Sciatic nerve (tissue), 2 donors: ENCODE results near the gene CCDC191. TPM values are rescaled to one million over a fixed set of nuclear protein-coding genes. Genes with fewer than 3 reads are reported as not detected.

Source experiments
- ATAC-seq: fragments of 200-7000 bp; cut with Tn5 transposase; one replicate; pipeline ENCODE4 v1.9.1; 2020; ENCODE audit warnings: mild to moderate bottlenecking, moderate library complexity
- DNase-seq: peaks from one replicate; pipeline ENCODE4 v3.0.0-alpha.2; 2020; ENCODE audit warnings: low spot score
- intact Hi-C: fragments of 100-400 bp; cut with DNase I; formaldehyde crosslinking; loops from one replicate; pipeline ENCODE4 v1.14.2; 2022
- total RNA-seq: library from RNA; stranded (reverse); fragmentation: NEBNext Ultra II Directional; extraction: Animal tissue kit (Norgen Biotek cat#: 25700); gene quantifications from one replicate; pipeline ENCODE4 v1.2.1, GENCODE V29; 2021
- donor health status: DM: no; HTN: no; CAD: no.
- donor health status: DM: no; HTN: no; CAD: no.

CCDC191 gene, protein sequence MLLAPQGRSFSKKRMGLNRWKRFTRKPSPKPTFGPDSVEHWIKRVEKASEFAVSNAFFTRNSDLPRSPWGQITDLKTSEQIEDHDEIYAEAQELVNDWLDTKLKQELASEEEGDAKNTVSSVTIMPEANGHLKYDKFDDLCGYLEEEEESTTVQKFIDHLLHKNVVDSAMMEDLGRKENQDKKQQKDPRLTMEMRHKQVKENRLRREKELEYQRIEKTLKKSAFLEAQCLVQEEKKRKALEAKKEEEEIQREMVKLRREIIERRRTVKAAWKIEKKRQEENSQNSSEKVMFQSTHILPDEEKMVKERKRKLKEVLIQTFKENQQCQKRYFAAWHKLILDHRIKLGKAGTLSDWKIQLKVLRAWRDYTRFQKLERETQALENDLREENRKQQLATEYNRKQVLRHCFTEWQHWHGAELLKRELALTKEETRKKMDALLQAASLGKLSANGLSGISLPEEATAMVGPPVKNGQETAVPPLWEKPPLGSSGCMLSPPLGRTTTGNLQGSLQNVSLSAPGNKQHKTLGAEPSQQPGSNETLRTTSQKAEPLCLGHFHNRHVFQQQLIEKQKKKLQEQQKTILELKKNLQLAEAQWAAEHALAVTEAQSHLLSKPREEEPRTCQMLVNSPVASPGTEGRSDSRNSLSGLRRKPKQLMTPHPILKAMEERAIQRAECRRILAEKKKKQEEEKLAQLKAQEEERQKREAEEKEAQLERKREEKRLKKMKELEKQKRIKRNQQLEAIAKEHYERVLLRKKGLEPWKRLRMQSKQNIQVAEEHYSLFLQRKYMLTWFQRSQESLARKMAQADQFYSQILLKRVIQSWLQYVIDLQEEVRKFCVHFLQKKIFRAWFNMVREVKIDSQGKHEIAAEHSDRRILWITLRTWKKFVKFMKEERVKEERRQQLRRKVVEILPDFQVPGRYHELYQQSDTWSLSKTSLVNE
- total RNA-seq: 13.9 TPM

DNA sequence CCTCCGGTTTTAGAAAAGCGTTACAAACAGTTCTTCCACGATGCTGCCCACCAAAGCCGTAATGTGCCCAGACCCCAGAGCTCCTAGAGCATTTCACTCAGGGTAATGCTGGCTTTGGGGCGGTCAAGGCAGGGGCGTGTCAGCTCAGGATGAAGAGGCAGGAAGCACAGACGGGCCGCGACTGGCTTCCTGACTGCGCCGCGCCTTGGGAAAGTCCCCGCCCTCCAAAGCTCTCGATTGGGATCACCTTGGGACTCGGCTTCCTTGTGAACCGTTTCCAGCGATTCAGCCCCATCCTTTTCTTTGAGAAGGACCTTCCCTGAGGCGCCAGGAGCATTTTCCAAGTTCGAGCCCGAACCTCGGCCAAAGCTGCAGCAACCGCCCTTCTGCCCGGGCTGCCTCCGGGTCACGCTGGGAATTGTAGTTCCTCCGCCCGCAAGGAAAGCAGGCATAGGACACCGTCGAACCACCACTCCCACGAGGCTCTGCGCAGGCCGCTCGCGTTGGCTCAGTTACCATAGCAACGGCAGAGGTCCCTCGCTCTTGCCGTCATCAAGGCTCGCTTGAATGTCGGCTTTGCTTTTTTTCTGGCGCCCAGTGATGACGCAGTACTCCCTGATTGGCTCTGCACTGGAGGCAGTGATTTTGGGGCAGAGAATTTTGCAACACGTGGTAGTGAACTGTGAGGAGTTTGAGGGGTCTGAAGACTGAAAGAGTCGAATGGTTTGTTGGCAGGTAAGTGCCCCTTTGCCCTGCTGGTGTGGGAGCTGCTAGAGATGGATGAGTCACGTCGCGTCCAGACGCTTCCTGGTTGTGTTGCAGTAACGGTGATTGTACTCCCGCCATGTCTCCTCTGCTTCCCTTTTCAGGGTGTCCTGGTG, at the start of gene CCDC191, which contains the start of gene QTRT2:
CCDC191 (minus strand) TSS at position 397 of the 881 bp plus-strand sequence; CDS start at position 337, 60 bp downstream.
QTRT2 (plus strand) TSS at position 608 of the 881 bp plus-strand sequence. CDS start 8,521 bp downstream, outside the sequence.
- intact Hi-C loops: no loop called here
- DNase-seq (peak; percentile 99), ATAC-seq (peak; percentile 100)

DNA sequence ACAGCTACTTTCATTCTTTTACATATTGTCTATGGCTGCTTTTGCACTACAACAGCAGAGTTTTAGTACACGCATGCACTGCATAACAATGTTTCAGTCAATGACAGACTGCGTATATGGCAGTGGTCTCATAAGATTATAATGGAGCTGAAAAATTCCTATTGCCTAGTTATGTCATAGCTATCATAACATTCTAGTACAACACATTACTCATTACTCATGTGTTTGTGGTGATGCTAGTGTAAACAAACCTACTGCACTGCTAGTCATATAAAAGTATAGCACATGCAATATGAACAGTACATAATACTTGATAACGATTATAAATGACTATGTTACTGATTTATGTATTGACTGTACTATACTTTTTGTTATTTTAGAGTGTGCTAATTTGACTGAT, 48.1 kb upstream of the CCDC191 start:
- no peak for DNase-seq
- intact Hi-C loops: no loop called here

DNA sequence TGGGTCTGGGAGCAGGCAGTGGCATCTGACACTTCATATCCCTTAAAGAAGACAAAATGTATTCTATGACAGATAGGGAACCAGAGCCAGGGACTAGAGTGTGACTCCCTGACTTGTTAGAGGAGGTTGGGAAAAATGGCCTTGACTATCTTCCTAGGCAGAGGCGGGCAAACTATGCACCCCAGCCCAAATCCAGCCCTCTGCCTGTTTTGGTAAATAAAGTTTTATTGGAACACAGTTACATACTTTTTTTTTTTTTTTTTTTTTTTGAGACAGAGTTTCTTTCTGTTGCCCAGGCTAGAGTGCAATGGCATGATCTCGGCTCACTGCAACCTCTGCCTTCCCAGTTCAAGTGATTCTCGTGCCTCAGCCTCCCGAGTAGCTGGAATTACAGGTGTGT, 47.5 kb upstream of the CCDC191 start:
- intact Hi-C loops: no loop called here
- no peak for ATAC-seq

More for the DNA sequence above, 48.1 kb upstream of the CCDC191 start:
- no peak for ATAC-seq

DNA sequence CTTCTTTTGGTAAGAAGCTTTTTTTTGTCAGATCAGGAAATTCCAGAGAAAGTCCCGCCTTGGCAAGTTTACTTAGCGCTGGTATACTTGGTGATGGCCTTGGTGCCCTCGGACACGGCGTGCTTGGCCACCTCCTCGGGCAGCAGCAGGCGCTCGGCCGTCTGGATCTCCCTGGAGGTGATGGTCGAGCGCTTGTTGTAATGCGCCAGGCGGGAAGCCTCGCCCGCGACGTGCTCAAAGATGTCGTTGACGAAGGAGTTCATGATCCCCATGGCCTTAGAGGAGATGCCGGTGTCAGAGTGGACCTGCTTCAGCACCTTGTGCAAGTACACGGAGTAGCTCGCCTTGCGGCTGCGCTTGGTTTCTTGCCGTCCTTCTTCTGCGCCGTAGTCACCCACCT, 46.9 kb upstream of the CCDC191 start:
- intact Hi-C loops: no loop called here
- DNase-seq (no peak), ATAC-seq (no peak)

More for the DNA sequence above, 47.5 kb upstream of the CCDC191 start:
- DNase-seq: no peak

DNA sequence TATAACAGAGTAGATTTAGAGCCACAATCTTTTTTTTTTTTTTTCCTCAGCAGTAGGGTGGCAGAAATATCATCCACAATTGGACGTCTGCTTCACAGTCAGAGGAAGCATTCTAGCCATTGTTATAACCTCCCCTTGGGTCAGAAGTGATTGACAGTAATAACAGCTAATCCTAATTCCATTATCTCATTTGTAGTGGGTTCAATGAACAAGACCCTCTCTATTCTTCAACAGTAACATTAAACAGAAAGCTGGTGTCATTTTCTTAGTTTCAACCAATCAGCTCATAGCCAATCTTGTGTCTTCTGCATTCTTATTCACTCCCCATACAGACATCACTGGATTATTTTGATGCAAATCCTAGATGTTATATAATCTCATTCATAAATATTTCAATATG, 44.8 kb upstream of the CCDC191 start:
- intact Hi-C loops: no loop called here
- DNase-seq (no peak), ATAC-seq (no peak)

DNA sequence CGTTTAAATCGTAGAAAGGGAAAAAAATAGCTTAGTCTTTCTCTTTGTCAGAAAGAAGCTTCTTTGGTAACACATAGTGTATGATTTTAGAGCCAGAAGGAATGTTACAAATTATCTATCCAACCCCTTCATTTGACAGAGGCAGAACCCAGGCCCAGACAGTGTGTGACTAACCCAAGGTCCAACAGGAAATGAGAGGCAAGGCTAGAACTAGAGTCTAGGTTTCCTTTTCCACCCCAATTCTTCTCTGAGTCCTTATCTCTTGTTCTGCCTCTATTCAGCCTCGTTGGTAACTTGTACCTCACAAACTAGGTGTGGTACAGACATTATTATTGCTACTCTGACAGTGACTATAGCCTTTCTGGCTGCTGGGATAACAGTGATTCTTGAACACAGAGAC, 39.5 kb upstream of the CCDC191 start:
- no peak for ATAC-seq
- intact Hi-C loops: no loop called here
- DNase-seq: no peak

DNA sequence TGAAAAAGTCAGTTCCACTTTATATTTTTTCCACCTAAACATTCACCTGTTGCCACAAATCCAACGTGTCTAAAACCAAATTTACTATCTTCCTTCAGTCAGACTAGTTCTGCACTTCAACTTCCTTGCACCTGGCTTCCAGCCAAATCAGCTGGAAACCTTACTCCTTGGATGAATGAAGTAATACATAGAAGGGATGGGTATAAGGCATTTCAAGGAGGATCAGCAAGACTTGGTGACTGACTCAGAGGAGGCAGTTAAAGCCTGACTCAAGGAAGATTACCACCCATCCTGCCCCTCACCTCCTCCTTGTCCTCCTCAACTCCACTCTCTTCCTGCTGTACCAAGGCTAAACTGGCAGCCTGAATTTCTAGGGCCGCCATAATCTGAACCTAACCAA, 37.3 kb upstream of the CCDC191 start:
- intact Hi-C loops: no loop called here
- peak; percentile 52 for ATAC-seq

DNA sequence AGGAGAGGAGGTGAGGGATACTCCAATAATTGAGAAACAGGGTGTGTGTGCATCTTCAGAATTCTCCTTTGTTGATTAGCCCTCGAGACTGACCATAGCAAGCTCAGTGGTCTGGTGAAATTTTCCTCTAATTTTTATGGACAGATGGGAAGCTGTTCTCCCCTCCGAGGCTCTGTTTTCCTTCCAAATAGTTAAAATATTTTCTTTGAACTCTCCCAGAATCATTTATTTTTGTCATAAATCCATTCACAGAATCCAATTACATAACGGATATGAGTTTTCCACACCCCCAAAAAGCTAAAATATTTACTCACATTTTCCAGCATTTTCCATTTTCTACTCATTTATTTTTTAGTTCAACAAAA, 36.7 kb upstream of the CCDC191 start:
- intact Hi-C loops: no loop called here
- DNase-seq (no peak), ATAC-seq (no peak)

More for the DNA sequence above, 37.3 kb upstream of the CCDC191 start:
- peak; percentile 68 for DNase-seq

DNA sequence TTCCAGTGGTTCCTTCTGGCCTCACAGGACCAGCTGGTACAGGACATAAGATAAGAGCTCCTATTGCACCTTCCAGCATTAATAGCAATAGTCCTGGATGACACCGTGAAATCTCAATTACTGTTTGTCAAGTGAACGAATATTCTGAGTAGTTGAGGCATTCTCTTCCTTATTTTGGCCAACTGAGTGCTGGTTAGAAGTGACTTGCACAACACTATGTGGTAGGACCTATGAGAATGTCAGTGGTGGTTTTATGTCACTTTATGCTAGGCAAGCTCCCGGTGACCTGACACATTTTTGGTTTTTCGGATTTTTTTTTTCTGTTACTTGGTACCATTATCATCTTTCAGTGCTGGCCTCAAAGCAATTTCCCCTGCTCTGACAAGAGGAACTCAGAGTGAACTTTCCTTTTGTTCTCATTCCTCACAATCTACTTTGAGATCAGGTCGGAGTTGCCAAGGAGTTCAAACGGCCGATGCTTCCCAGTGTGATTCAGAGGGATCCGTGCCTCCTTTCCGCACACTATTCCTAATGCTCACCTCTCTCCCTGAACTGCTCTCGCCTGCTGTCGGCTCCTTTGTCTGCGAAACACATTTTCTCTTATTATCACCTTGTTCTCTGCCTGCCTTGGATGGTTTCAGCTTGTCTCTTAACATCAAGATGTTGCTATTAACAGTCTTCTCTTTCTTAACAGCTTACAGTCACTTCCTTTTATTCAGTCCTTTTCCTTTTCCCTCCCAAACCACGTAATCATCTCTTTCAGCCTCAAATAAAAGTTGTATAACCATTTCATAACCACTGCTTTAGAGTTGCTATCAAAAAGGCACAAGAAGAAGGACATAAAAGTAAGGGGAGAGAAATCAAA, 36.1 kb upstream of the CCDC191 start:
- ATAC-seq (peak; percentile 39), DNase-seq (no peak)
- intact Hi-C loops: no loop called here

DNA sequence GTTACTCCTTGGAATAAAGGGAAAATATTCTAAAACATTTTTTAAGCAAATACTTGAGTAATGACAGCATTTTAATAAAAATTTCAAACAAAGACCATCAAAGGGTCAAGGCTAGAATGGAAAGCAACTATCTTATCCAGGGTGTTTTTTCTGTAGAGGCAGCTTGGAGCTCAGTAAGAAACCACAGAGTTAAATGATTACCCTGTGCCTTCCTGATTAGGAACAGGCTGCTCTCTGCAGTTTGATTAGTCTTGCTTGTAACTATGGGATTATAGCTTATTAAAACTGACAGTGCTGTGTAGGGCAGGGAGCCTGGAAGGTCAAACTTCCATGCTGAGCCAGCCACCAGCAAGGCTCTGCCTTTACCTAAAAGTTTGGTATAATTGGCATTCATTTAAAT, 33.3 kb upstream of the CCDC191 start:
- no peak for ATAC-seq
- no peak for DNase-seq
- intact Hi-C loops: no loop called here

DNA sequence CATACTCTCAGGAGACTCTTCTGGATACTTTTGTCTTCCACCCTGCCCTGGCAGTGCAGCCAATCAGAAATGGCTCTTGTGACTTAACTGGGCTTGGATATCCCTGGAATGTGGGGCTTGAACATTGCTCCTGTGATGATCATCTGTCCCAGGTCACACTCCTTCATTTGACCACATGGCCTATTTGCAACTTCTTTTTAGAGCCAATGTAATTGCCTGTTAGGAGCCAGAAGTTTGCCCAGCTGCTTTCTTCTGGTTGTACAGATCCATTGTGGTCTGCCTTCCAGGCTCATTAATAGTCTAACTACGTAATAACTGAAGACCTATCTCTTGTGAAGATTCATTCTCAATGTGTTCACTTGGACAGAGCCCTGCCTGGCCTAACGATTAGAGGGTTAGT, 30.0 kb upstream of the CCDC191 start:
- ATAC-seq (no peak), DNase-seq (no peak)
- intact Hi-C loops: no loop called here

DNA sequence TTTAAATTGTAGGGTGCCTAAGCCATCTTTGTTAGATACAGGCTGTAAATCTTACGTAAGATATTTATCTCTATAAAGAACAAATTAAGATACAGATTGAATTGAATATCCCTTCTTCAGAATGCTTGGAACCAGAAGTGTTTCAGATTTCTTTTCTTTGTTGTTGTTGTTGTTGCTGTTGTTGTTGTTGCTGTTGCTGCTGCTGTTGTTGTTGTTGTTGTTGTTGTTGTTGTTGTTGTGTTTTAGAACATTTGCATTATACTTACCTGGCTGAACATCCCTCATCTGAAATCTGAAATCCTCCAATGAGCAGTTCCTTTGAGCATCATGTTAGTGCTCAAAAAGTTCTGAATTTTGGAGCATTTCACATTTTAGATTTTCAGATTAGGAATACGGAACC, 26.8 kb upstream of the CCDC191 start:
- no peak for ATAC-seq
- intact Hi-C loops: no loop called here
- no peak for DNase-seq

DNA sequence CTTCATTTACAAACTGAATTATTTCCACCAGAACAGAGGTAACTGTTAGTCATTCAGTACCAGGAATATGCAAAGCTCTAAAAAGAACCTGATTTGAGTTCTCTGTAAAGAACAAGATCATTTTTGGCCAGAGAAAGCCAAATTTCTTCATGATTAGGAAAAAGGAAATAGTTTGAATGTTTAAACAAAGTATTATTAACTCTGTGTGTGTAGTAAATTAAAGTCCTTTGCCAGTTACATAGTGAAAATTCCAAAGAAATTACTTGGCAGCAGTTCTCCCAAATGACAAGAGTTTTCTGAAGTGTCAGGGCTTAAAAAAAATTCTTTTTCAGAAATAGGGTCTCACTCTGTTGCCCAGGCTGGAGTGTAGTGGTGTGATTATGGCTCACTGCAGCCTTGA, 24.7 kb upstream of the CCDC191 start:
- no peak for ATAC-seq
- intact Hi-C loops: no loop called here
- DNase-seq: no peak

DNA sequence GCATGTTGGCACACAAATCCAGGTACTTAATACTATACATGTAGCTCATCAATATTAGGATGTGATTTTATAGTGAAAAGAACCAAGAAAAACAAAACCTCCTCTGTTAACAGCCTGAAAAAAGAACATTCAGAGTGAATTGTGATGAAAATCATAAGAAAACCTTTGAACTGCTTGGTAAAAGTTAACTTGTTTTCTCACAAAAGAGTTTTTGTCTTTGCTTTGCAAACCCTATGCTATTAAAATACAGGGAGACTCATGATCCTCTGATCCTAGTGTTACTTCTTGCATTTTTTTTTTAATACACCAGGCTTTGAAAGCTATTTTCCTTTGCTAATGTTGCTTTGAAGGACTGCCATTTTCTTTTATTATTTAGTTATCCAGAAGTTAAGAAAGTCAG, 23.9 kb upstream of the CCDC191 start:
- ATAC-seq: no peak
- intact Hi-C loops: no loop called here

DNA sequence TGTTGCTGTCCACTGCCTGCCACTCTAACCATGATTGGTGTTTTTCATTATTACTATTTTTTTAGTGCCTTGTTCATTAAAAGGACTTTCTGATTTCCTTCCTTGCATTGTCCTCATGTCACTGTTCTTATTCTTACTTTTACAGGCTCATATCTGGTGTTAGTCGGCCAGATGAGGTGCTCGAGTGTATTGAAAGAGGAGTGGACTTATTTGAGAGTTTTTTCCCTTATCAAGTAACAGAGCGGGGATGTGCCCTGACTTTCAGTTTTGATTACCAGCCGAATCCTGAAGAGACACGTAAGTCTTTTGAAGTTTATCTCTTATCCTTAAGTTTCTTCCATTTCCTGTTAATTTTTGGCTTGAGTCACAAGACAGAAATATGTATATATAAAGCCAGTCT, 23.4 kb upstream of the CCDC191 start:
- ATAC-seq (no peak), DNase-seq (no peak)
- intact Hi-C loops: no loop called here

More for the DNA sequence above, 23.9 kb upstream of the CCDC191 start:
- DNase-seq: no peak

DNA sequence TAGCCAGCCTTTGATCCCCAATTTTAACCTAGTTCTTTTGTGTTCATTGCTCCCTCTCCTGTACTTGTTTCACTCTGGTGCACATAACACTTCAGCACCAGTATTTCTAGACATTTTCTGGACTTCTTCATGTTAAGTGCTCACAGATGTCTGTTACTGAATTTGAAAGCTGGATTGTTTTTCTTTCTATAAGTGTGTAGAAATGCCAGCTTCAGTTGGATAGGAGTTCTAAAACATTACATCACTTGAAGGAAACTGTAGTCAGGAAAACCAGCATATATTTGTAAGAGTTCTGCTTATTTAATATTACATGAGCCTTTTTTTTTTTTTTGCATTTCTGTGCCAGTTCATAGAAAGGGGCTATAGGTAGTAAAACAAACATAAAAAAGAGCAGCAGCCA, 21.8 kb upstream of the CCDC191 start:
- no peak for ATAC-seq
- no peak for DNase-seq
- intact Hi-C loops: no loop called here

DNA sequence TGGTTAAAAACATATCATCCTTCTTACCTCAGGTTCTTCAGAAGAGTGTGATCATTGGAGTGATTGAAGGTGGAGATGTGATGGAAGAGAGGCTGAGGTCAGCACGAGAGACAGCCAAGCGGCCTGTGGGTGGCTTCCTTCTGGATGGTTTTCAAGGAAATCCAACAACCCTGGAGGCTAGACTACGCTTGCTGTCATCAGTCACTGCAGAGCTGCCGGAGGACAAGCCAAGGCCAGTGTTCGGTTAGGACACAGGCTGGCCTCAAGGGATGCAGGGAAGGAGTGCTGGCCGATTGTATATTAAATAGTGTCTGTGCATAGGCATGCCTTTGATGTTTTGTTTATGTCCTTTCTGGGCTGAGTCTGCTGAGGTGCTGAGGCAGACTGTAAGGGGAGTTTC, 20.4 kb upstream of the CCDC191 start:
- ATAC-seq: no peak
- DNase-seq: no peak
- intact Hi-C loops: no loop called here

DNA sequence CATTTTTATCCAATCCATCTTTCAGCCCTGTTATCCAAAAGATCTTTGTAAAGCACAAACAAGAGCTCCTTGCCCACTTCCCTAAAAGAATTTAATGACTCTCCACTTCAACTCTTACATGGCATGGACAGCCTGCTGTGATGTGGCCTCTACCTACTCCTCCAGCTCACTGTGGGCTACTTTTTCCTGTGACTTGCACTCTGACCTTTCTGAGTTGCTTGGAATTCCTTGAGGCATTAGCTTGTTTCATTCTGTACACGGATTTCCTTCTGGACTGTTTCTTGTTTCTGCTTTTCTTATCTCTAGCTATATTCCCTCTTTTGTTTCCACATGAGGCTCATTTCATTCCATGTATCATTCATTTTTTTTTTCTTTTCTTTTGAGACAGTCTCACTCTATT, 15.5 kb upstream of the CCDC191 start:
- intact Hi-C loops: no loop called here
- DNase-seq (no peak), ATAC-seq (no peak)
